CD4-positive, alpha-beta T cell (primary cell): ENCODE results near the gene REC8. TPM values are rescaled to one million over a fixed set of nuclear protein-coding genes. Genes with fewer than 3 reads are reported as not detected.
A peak's percentile ranks its signal among the peaks of the same experiment; 100 is the strongest.

Experiments used
- ATAC-seq: fragments of 200-7000 bp; cut with Tn5 transposase; one replicate; pipeline ENCODE4 v1.10.0; 2022; ENCODE audit warnings: mild to moderate bottlenecking; ENCODE audit not compliant: poor library complexity
- CTCF ChIA-PET: fragments of 350-600 bp; sonication (Branson Sonifier 250); formaldehyde crosslinking; loops from one replicate; lab custom pipeline; 2021; ENCODE audit warnings: antibody characterized with exemption, inconsistent platforms; lab: Charles Lee
- POLR2A ChIA-PET: fragments of 350-600 bp; sonication (Branson Sonifier 250); formaldehyde crosslinking; loops from one replicate; lab custom pipeline; 2021; ENCODE audit warnings: antibody characterized with exemption, inconsistent platforms; lab: Charles Lee
- DNase-seq, 14 experiments: peaks; one replicate each; pipeline ENCODE4 v3.0.0-alpha.2; 2013 to 2020; ENCODE audit warnings: mixed read lengths in 2 of 14
- H3K27ac ChIP-seq, 2 donors: one replicate each; pipeline versions ENCODE4 v1.5.1 to v1.7.0; 2013; ENCODE audit warnings: low read length in 2 of 2, low read depth in 1 of 2, mild to moderate bottlenecking in 1 of 2
- H3K27me3 ChIP-seq, 2 experiments: 1 replicate in 1 of 2; 2 replicates in 1 of 2; pipeline versions ENCODE4 v1.6.1 to v1.7.0; 2013; ENCODE audit warnings: low read length in 2 of 2, control low read depth in 1 of 2, mild to moderate bottlenecking in 1 of 2, moderate library complexity in 1 of 2; ENCODE audit not compliant: insufficient read depth in 2 of 2, control insufficient read depth in 1 of 2
- H3K36me3 ChIP-seq: one replicate; pipeline ENCODE4 v1.6.1; 2013; ENCODE audit warnings: low read length, control low read depth; ENCODE audit not compliant: insufficient read depth
- H3K4me1 ChIP-seq: one replicate; pipeline ENCODE4 v1.6.1; 2013; ENCODE audit warnings: low read length, control low read depth; ENCODE audit not compliant: insufficient read depth
- H3K4me3 ChIP-seq: one replicate; pipeline ENCODE4 v1.5.1; 2013; ENCODE audit warnings: mild to moderate bottlenecking, low read length, moderate library complexity
- H3K9me3 ChIP-seq, 2 experiments: 1 replicate in 1 of 2; 2 replicates in 1 of 2; pipeline versions ENCODE4 v1.6.1 to v1.7.0; 2013; ENCODE audit warnings: low read length in 2 of 2, mild to moderate bottlenecking in 2 of 2, control low read depth in 1 of 2, moderate library complexity in 1 of 2; ENCODE audit not compliant: control insufficient read depth in 1 of 2, insufficient read depth in 1 of 2
- H3K27ac Mint-ChIP-seq: one replicate; pipeline ENCODE4 v1.8.0; 2020; ENCODE audit warnings: mixed read lengths
- H3K27me3 Mint-ChIP-seq: one replicate; pipeline ENCODE4 v1.8.0; 2021; ENCODE audit warnings: mixed read lengths
- H3K36me3 Mint-ChIP-seq: one replicate; pipeline ENCODE4 v1.8.0; 2021; ENCODE audit warnings: low read depth, mixed read lengths
- H3K4me1 Mint-ChIP-seq: one replicate; pipeline ENCODE4 v1.8.0; 2021; ENCODE audit warnings: low read depth, mixed read lengths
- H3K4me3 Mint-ChIP-seq: one replicate; pipeline ENCODE4 v1.8.0; 2020; ENCODE audit warnings: mild to moderate bottlenecking, mixed read lengths
- H3K9me3 Mint-ChIP-seq: one replicate; pipeline ENCODE4 v1.8.0; 2020; ENCODE audit warnings: mixed read lengths
- intact Hi-C, 2 experiments: fragments of 100-400 bp; cut with DNase I in 1 of 2; cut with micrococcal nuclease in 1 of 2; formaldehyde crosslinking; loops; one replicate each; pipeline versions ENCODE4 v1.15.1 to v1.9.0; 2023 to 2025; cut with DNase I, micrococcal nuclease
- polyA plus RNA-seq, 2 donors: library from polyadenylated mRNA; unstranded; fragments of 120-200 nt; gene quantifications; one replicate each; pipeline ENCODE4 v1.2.1, GENCODE V29; 2013
- total RNA-seq, 174 experiments: library from RNA in 2 of 174; stranded (reverse) in 2 of 174; gene quantifications; one replicate each; pipeline ENCODE4 v1.2.3 and lab custom pipeline; 2021 to 2026
- TF ChIP-seq, protein P1 (sequence below): fragments of 200-600 bp; IDR thresholded peaks from one replicate; pipeline ENCODE4 v1.8.0; 2022; ENCODE audit warnings: antibody characterized with exemption, mild to moderate bottlenecking

Gene REC8, protein sequence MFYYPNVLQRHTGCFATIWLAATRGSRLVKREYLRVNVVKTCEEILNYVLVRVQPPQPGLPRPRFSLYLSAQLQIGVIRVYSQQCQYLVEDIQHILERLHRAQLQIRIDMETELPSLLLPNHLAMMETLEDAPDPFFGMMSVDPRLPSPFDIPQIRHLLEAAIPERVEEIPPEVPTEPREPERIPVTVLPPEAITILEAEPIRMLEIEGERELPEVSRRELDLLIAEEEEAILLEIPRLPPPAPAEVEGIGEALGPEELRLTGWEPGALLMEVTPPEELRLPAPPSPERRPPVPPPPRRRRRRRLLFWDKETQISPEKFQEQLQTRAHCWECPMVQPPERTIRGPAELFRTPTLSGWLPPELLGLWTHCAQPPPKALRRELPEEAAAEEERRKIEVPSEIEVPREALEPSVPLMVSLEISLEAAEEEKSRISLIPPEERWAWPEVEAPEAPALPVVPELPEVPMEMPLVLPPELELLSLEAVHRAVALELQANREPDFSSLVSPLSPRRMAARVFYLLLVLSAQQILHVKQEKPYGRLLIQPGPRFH
- total RNA-seq (100 to 1,000 TPM; 105 to 107 TPM), total RNA-seq (lab: John Stamatoyannopoulos, UW) (6.9 to 83.3 (median 16.6) reads per million in 172 experiments)
- polyA plus RNA-seq (2013, experiment 1 of 2), result 20.0 TPM
- 20.9 TPM for polyA plus RNA-seq (2013, experiment 2 of 2)

DNA sequence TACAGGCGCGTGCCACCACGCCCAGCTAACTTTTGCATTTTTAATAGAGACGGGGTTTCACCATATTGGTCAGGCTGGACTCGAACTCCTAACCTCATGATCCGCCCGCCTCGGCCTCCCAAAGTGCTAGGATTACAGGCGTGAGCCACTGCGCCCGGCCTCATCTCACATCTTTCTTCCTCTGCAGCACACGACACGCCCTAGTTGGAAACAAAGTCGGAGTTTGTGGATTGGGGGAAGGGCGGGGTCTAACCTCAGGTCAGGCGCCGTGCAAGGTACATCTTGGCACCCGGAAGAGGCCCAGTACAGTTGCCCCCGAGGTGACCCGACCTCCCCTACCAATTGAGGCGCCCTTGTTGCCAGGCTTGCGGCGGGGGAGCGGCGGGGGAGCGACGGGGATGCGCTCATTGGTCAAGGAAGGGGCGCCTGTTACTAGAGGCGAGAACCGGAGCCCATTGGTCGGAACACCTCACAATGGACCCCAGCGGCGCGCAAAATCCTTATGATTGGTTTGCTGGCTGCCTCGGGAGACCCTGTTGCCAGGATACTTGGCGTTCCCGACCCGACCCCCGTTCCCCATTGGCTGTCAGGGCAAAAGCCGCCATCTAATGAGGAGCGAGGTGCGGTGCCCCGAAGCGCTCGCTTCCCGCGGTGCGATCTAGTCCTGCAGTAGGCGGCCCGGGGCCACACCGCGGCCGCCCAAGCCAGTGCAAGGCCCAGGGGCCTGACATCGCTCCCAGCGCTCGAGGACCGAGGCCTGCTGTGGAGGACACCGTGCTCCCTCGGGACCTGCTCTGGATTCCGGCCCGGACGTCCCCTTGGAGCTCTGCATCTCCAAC lies at the start of gene REC8:
REC8 (plus strand) TSS at position 659 of the 839 bp plus-strand sequence. CDS start 473 bp downstream, outside the sequence.
- Mint-ChIP-seq H3K4me1 (peaks cover 42% of the 10 kb centered on the region), H3K36me3 (peaks cover 55% of the 10 kb centered on the region), H3K27ac (peak within 1 kb of the TSS; percentile 79), H3K27me3 (no peaks in the 10 kb centered on the region), H3K4me3 (peak within 1 kb of the TSS; percentile 89), H3K9me3 (no peaks in the 10 kb centered on the region)
- peak within 1 kb of the TSS; percentile 56 for H3K4me3 ChIP-seq
- H3K4me1 ChIP-seq, result peaks cover 21% of the 10 kb centered on the region
- ATAC-seq, result peak; percentile 83
- ChIA-PET POLR2A (interaction anchor here (0.6 to 5.4 kb wide), 12 partner anchors 10 to 620 kb away, joined by 3 to 53 read pairs (median 6); partner anchors contain the start of genes DCAF11, EMC9, IPO4 and IRF9), CTCF (interaction anchor here (0.6 to 1.8 kb wide), 3 partner anchors 10 to 1114 kb away, joined by 3 to 9 read pairs (median 6); partner anchors contain the start of gene IRF9)
- intact Hi-C loops, result no loop called here
- TF ChIP-seq, protein P1, sequence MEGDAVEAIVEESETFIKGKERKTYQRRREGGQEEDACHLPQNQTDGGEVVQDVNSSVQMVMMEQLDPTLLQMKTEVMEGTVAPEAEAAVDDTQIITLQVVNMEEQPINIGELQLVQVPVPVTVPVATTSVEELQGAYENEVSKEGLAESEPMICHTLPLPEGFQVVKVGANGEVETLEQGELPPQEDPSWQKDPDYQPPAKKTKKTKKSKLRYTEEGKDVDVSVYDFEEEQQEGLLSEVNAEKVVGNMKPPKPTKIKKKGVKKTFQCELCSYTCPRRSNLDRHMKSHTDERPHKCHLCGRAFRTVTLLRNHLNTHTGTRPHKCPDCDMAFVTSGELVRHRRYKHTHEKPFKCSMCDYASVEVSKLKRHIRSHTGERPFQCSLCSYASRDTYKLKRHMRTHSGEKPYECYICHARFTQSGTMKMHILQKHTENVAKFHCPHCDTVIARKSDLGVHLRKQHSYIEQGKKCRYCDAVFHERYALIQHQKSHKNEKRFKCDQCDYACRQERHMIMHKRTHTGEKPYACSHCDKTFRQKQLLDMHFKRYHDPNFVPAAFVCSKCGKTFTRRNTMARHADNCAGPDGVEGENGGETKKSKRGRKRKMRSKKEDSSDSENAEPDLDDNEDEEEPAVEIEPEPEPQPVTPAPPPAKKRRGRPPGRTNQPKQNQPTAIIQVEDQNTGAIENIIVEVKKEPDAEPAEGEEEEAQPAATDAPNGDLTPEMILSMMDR, result no peak
- H3K36me3 ChIP-seq, result peaks cover 37% of the 10 kb centered on the region
- peak within 1 kb of the TSS; percentile 29 to 44 for H3K27ac ChIP-seq
- no peaks in the 10 kb centered on the region for H3K27me3 ChIP-seq
- peak; percentile 54 to 85 (median 70) for DNase-seq
- H3K9me3 ChIP-seq, result no peaks in the 10 kb centered on the region

DNA sequence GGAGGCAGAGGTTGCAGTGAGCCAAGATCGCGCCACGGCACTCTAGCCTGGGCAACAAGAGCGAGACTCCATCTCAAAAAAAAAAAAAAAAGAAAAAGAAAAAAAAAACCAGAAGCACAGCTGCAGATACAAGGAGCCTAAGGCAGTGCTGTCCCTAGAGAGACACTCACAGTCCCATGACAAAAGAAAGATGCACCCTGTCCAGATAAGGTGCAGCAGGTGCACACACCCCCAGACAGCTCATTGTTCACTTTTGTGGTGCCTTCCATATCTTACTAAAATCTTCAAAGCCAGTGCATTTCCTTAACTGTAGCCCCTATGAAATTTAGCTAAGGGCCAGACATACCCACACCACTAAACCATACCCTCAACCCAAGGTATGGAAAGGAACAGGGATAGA lies 49.5 kb upstream of the REC8 start:
- H3K27ac ChIP-seq, result no peak overlapping the region
- ChIA-PET POLR2A (interaction anchor here (0.9 to 6.2 kb wide), 3 partner anchors 7 to 14 kb away, joined by 3 to 33 read pairs (median 3); partner anchors contain the start of genes DCAF11, NRL and PSME1), CTCF (interaction anchor here (1.7 kb wide), 1 partner anchor 39 kb away, joined by 4 read pairs; the partner anchor contains the start of gene IRF9)
- no peaks in the 10 kb centered on the region for H3K27me3 ChIP-seq
- Mint-ChIP-seq H3K4me1 (peaks cover 10% of the 10 kb centered on the region), H3K27ac (no peak overlapping the region), H3K27me3 (no peaks in the 10 kb centered on the region), H3K36me3 (peaks cover 75% of the 10 kb centered on the region), H3K9me3 (no peaks in the 10 kb centered on the region), H3K4me3 (no peak overlapping the region)
- peaks cover 66% of the 10 kb centered on the region for H3K36me3 ChIP-seq
- TF ChIP-seq, protein P1, result no peak
- intact Hi-C loops, result loop anchor here in 1 of 2 experiments (1.0 kb wide), 1 partner anchor 10 kb away; no protein-coding TSS in a partner anchor
- no peak for DNase-seq
- H3K9me3 ChIP-seq, result no peaks in the 10 kb centered on the region
- peaks cover 10% of the 10 kb centered on the region for H3K4me1 ChIP-seq
- no peak for ATAC-seq
- H3K4me3 ChIP-seq, result no peak overlapping the region

DNA sequence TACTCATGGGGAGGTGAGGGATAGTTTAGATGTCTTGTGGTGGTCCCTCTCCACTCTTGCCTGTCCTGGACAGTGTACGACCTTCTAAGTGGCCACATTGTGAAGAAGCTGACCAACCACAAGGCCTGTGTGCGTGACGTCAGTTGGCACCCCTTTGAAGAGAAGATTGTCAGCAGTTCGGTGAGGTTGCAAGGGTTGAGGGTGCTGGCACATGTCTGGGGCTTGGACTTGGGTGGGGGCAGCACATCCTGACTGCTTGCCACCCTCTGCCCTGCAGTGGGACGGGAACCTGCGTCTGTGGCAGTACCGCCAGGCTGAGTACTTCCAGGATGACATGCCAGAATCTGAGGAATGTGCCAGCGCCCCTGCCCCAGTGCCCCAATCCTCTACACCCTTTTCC lies 49.0 kb upstream of the REC8 start:
- Histone ChIP-seq H3K27ac (no peak overlapping the region), H3K27me3 (no peaks in the 10 kb centered on the region), H3K4me3 (no peak overlapping the region), H3K4me1 (peaks cover 7% of the 10 kb centered on the region), H3K9me3 (no peaks in the 10 kb centered on the region), H3K36me3 (peaks cover 61% of the 10 kb centered on the region)
- Mint-ChIP-seq H3K4me3 (no peak overlapping the region), H3K27me3 (no peaks in the 10 kb centered on the region), H3K36me3 (peaks cover 71% of the 10 kb centered on the region), H3K4me1 (peaks cover 10% of the 10 kb centered on the region), H3K27ac (no peak overlapping the region), H3K9me3 (no peaks in the 10 kb centered on the region)
- DNase-seq, result no peak
- intact Hi-C loops, result loop anchor here in 1 of 2 experiments (1.0 kb wide), 1 partner anchor 9 kb away; no protein-coding TSS in a partner anchor
- no peak for ATAC-seq
- CTCF ChIA-PET, result no interaction called here
- TF ChIP-seq, protein P1, result no peak
- POLR2A ChIA-PET, result interaction anchor here (6.2 kb wide), 1 partner anchor 8 kb away, joined by 33 read pairs; the partner anchor contains the start of genes DCAF11 and NRL
